Neural cell (in vitro differentiated cells): Measurements from ENCODE around the gene ZNF514. TPM values are rescaled to one million over a fixed set of nuclear protein-coding genes. Genes with fewer than 3 reads are reported as not detected.

Experiments used
- H2AFZ ChIP-seq: fragments of 200-600, 300-800 bp; sonication (generic), shearing (Covaris generic); 2 replicates; pipeline ENCODE4 v1.6.0; 2014; ENCODE audit warnings: low read depth, mild to moderate bottlenecking, antibody characterized with exemption, low read length, moderate library complexity
- H3F3A ChIP-seq: fragments of 200-600 bp; shearing (Covaris generic); 2 replicates; pipeline ENCODE4 v1.6.1; 2016; ENCODE audit warnings: mild to moderate bottlenecking, moderate library complexity, mixed read lengths, antibody characterized with exemption, low read length; ENCODE audit not compliant: insufficient read depth, poor library complexity, severe bottlenecking
- H3K27ac ChIP-seq: fragments of 200-600, 300-800 bp; sonication (generic), shearing (Covaris generic); 2 replicates; pipeline ENCODE4 v1.5.1; 2014; ENCODE audit warnings: mild to moderate bottlenecking, low read length, moderate library complexity
- H3K27me3 ChIP-seq: fragments of 300-800, 200-600 bp; sonication (generic), shearing (Covaris generic); 2 replicates; pipeline ENCODE4 v1.6.0; 2014; ENCODE audit warnings: mild to moderate bottlenecking, low read depth, low read length, moderate library complexity; ENCODE audit not compliant: insufficient read depth
- H3K36me3 ChIP-seq: fragments of 300-800, 200-600 bp; sonication (generic), shearing (Covaris generic); 2 replicates; pipeline ENCODE4 v1.5.1; 2014; ENCODE audit warnings: mild to moderate bottlenecking, antibody characterized with exemption, low read length, moderate library complexity; ENCODE audit not compliant: insufficient read depth
- H3K4me2 ChIP-seq: fragments of 300-800, 200-600 bp; sonication (generic), shearing (Covaris generic); 2 replicates; pipeline ENCODE4 v1.6.0; 2014; ENCODE audit warnings: mild to moderate bottlenecking, low read length
- H3K4me3 ChIP-seq: fragments of 300-800, 200-600 bp; sonication (generic), shearing (Covaris generic); 2 replicates; pipeline ENCODE4 v1.5.1; 2014; ENCODE audit warnings: mild to moderate bottlenecking, low read length, moderate library complexity
- H3K79me2 ChIP-seq: fragments of 200-600 bp; shearing (Covaris generic); replicated peaks from 2 replicates; pipeline ENCODE4 v1.6.0; 2014; ENCODE audit warnings: mild to moderate bottlenecking, low read length, moderate library complexity; ENCODE audit not compliant: insufficient read depth
- H3K9ac ChIP-seq: fragments of 300-800, 200-600 bp; sonication (generic), shearing (Covaris generic); 2 replicates; pipeline ENCODE4 v1.6.1; 2016; ENCODE audit warnings: mild to moderate bottlenecking, low read length, mixed read lengths
- H3K9me2 ChIP-seq: fragments of 200-600 bp; shearing (Covaris generic); 2 replicates; pipeline ENCODE4 v1.6.1; 2016; ENCODE audit warnings: mild to moderate bottlenecking, low read length, mixed read lengths; ENCODE audit not compliant: insufficient read depth
- H3K9me3 ChIP-seq: fragments of 200-600, 300-800 bp; sonication (generic), shearing (Covaris generic); 2 replicates; pipeline ENCODE4 v1.6.1; 2016; ENCODE audit warnings: mild to moderate bottlenecking, mixed run types, low read length, moderate library complexity, mixed read lengths
- H4K20me1 ChIP-seq: fragments of 200-600 bp; shearing (Covaris generic); 2 replicates; pipeline ENCODE4 v1.6.1; 2016; ENCODE audit warnings: mild to moderate bottlenecking, mixed run types; ENCODE audit not compliant: insufficient read depth
- EP300 ChIP-seq: fragments of 450-650 bp; conservative IDR thresholded peaks from 2 replicates; pipeline ENCODE4 v1.6.1; 2014; ENCODE audit warnings: antibody characterized with exemption, mild to moderate bottlenecking, moderate library complexity; ENCODE audit not compliant: poor library complexity, severe bottlenecking
- EZH2 ChIP-seq: fragments of 200-600, 300-800 bp; shearing (Covaris generic), sonication (generic); IDR thresholded peaks from 2 replicates; pipeline ENCODE4 v1.6.1; 2014; ENCODE audit warnings: antibody characterized with exemption, low read length, borderline replicate concordance, mild to moderate bottlenecking; ENCODE audit not compliant: insufficient read depth, poor library complexity, severe bottlenecking
- MXI1 ChIP-seq: fragments of 450-650 bp; conservative IDR thresholded peaks from 2 replicates; pipeline ENCODE4 v1.6.1; 2014; ENCODE audit warnings: antibody characterized with exemption, mild to moderate bottlenecking; ENCODE audit not compliant: poor library complexity, severe bottlenecking
- POLR2AphosphoS5 ChIP-seq: IDR thresholded peaks from 2 replicates; pipeline ENCODE4 v1.6.1; 2012
- RAD21 ChIP-seq: fragments of 450-650 bp; conservative IDR thresholded peaks from 2 replicates; pipeline ENCODE4 v1.6.1; 2014; ENCODE audit warnings: antibody characterized with exemption, mild to moderate bottlenecking, moderate library complexity
- SMC3 ChIP-seq: fragments of 450-650 bp; conservative IDR thresholded peaks from 2 replicates; pipeline ENCODE4 v1.6.1; 2014; ENCODE audit warnings: antibody characterized with exemption, mild to moderate bottlenecking, moderate library complexity; ENCODE audit not compliant: poor library complexity
- TAF1 ChIP-seq: IDR thresholded peaks from 2 replicates; pipeline ENCODE4 v1.6.1; 2012; ENCODE audit warnings: low read depth
- polyA plus RNA-seq: library from polyadenylated mRNA; depleted of rRNA; stranded (reverse); fragments of >200 nt; gene quantifications from 2 replicates; pipeline ENCODE4 v1.2.3, GENCODE V29; 2014
- TF ChIP-seq, protein P1 (sequence below): fragments of 450-650 bp; IDR thresholded peaks from 2 replicates; pipeline ENCODE4 v1.5.1; 2014; ENCODE audit warnings: antibody characterized with exemption, mild to moderate bottlenecking, moderate library complexity; ENCODE audit not compliant: poor library complexity, severe bottlenecking
- TF ChIP-seq, protein P2 (sequence below): IDR thresholded peaks from 2 replicates; pipeline ENCODE4 v1.6.1; 2012; ENCODE audit warnings: borderline replicate concordance

ZNF514 gene
- polyA plus RNA-seq, 1 donor from 2014 or later: 32.8 TPM

DNA sequence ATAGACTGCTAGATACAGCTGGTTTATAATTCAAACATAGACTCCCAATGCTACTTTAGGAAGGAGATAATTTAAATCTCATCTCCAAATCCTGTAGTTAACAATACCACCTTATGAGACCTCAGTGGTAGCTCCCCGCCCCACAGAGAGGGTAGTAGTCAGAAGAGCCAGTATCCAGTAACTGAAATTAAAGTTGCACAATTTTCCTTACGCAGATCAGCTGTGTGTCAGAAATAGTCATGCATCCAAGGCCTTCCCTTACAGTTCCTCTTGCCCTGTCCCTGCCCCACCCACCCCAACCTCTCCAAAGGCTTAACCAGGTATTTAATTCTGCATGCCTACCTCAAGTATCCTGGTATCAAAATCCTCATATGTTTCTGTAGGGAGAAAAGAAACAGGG is 53.6 kb downstream of the ZNF514 start:
- H3F3A ChIP-seq: no peaks in the 10 kb centered on the region
- TF ChIP-seq, protein P1, sequence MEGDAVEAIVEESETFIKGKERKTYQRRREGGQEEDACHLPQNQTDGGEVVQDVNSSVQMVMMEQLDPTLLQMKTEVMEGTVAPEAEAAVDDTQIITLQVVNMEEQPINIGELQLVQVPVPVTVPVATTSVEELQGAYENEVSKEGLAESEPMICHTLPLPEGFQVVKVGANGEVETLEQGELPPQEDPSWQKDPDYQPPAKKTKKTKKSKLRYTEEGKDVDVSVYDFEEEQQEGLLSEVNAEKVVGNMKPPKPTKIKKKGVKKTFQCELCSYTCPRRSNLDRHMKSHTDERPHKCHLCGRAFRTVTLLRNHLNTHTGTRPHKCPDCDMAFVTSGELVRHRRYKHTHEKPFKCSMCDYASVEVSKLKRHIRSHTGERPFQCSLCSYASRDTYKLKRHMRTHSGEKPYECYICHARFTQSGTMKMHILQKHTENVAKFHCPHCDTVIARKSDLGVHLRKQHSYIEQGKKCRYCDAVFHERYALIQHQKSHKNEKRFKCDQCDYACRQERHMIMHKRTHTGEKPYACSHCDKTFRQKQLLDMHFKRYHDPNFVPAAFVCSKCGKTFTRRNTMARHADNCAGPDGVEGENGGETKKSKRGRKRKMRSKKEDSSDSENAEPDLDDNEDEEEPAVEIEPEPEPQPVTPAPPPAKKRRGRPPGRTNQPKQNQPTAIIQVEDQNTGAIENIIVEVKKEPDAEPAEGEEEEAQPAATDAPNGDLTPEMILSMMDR: no peak
- TF ChIP-seq POLR2AphosphoS5 (no peak), SMC3 (no peak), MXI1 (no peak), EP300 (no peak), TAF1 (no peak), RAD21 (no peak), EZH2 (no peak)
- TF ChIP-seq, protein P2, sequence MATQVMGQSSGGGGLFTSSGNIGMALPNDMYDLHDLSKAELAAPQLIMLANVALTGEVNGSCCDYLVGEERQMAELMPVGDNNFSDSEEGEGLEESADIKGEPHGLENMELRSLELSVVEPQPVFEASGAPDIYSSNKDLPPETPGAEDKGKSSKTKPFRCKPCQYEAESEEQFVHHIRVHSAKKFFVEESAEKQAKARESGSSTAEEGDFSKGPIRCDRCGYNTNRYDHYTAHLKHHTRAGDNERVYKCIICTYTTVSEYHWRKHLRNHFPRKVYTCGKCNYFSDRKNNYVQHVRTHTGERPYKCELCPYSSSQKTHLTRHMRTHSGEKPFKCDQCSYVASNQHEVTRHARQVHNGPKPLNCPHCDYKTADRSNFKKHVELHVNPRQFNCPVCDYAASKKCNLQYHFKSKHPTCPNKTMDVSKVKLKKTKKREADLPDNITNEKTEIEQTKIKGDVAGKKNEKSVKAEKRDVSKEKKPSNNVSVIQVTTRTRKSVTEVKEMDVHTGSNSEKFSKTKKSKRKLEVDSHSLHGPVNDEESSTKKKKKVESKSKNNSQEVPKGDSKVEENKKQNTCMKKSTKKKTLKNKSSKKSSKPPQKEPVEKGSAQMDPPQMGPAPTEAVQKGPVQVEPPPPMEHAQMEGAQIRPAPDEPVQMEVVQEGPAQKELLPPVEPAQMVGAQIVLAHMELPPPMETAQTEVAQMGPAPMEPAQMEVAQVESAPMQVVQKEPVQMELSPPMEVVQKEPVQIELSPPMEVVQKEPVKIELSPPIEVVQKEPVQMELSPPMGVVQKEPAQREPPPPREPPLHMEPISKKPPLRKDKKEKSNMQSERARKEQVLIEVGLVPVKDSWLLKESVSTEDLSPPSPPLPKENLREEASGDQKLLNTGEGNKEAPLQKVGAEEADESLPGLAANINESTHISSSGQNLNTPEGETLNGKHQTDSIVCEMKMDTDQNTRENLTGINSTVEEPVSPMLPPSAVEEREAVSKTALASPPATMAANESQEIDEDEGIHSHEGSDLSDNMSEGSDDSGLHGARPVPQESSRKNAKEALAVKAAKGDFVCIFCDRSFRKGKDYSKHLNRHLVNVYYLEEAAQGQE: no peak
- H3K79me2 ChIP-seq: no peaks in the 10 kb centered on the region
- H3K4me2 ChIP-seq: no peak overlapping the region
- H4K20me1 ChIP-seq: no peaks in the 10 kb centered on the region
- no peaks in the 10 kb centered on the region for H3K9me3 ChIP-seq
- H3K9me2 ChIP-seq: no peaks in the 10 kb centered on the region
- no peak overlapping the region for H3K27ac ChIP-seq
- H3K4me3 ChIP-seq: no peak overlapping the region
- no peak overlapping the region for H3K9ac ChIP-seq
- H2AFZ ChIP-seq: no peak overlapping the region
- peaks cover 14% of the 10 kb centered on the region for H3K36me3 ChIP-seq
- H3K27me3 ChIP-seq: no peaks in the 10 kb centered on the region

DNA sequence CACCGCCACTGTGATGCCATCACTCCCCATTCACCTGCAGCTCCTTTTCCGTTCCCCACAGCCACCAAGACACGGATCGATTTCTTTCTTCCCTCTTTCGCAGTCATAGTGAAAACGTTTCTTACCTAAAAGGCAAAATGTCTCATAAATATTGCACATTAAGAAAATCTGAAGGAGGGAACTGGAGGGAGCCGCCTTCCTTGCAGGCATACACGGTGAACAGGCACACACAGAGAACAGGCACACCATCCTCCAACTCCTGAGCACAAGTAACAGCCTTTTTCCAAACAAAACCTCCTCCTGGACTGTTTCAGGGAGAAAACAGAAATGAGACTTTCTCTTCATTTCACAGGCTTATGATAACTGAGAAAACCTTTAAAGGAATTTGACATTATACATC is 55.0 kb downstream of the ZNF514 start:
- H3K27ac ChIP-seq: no peak overlapping the region
- H4K20me1 ChIP-seq: no peaks in the 10 kb centered on the region
- H3K9me3 ChIP-seq: no peaks in the 10 kb centered on the region
- no peak overlapping the region for H2AFZ ChIP-seq
- no peak overlapping the region for H3K4me3 ChIP-seq
- no peak overlapping the region for H3K9ac ChIP-seq
- H3K9me2 ChIP-seq: no peaks in the 10 kb centered on the region
- no peaks in the 10 kb centered on the region for H3K27me3 ChIP-seq
- H3K4me2 ChIP-seq: no peak overlapping the region
- no peaks in the 10 kb centered on the region for H3F3A ChIP-seq
- peaks cover 19% of the 10 kb centered on the region for H3K36me3 ChIP-seq
- no peak for TF ChIP-seq TAF1
- TF ChIP-seq, protein P1: no peak
- TF ChIP-seq EP300: no peak
- no peak for TF ChIP-seq MXI1
- TF ChIP-seq RAD21: no peak
- no peak for TF ChIP-seq POLR2AphosphoS5
- TF ChIP-seq, protein P2: no peak
- no peaks in the 10 kb centered on the region for H3K79me2 ChIP-seq
